Measurements from ENCODE around the gene KRT77. TPM values are rescaled to one million over a fixed set of nuclear protein-coding genes. Genes with fewer than 3 reads are reported as not detected.

The KRT77 gene
- polyA plus RNA-seq, 3 donors: not detected

DNA sequence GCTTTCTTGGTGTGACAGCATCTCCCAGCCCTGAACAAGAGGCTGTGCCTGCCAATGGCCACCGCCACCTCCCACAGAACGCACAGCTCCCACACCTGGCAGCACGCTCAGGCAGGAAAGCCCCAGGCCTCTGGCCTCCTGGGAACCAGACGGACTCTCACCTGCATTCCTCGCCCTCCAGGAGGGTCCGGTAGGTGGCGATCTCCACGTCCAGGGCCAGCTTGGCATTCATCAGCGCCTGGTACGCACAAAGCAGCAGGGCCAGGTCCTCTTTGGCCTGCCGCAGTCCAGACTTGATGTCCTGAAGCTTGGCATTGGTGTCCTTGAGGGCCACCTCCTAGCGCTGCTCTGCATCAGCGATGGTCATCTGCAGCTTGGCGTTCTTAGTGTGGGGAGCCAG lies 12.1 kb upstream of the KRT77 start:
- Mint-ChIP-seq H3K27ac (no peak overlapping the region), H3K4me1 (peaks cover 9% of the 10 kb centered on the region), H3K4me3 (peak overlapping the region in 1 of 2 donors; percentile 65), H3K36me3 (peaks cover 0 to 2% of the 10 kb centered on the region in 2 donors), H3K9me3 (peaks cover 0 to 19% (median 2%) of the 10 kb centered on the region in 7 donors), H3K27me3 (ENCODE audit: low read depth in 3 of 3) (peaks cover 39 to 48% (median 48%) of the 10 kb centered on the region in 3 donors)
- H3K79me2 ChIP-seq (ENCODE audit: insufficient read depth, low read length): no peaks in the 10 kb centered on the region
- no peak overlapping the region for H3K4me3 ChIP-seq (replicated peaks in 1 of 3; ENCODE audit: low read depth in 2 of 3, low read length in 3 of 3)
- DNase-seq: no peak
- H3K27ac ChIP-seq (ENCODE audit: low read depth in 1 of 2, low read length in 2 of 2): no peak overlapping the region
- no peaks in the 10 kb centered on the region for H3K36me3 ChIP-seq (replicated peaks in 1 of 2; ENCODE audit: control insufficient read depth in 1 of 2, insufficient read depth in 2 of 2, low read length in 2 of 2)
- H3K9ac ChIP-seq (ENCODE audit: insufficient read depth, low read length, poor library complexity, severe bottlenecking): no peak overlapping the region
- intact Hi-C loops (cut with micrococcal nuclease): no loop called here
- H3K9me3 ChIP-seq (replicated peaks in 1 of 2; ENCODE audit: control insufficient read depth in 1 of 2, insufficient read depth in 1 of 2, low read length in 2 of 2): peaks cover 0 to 16% of the 10 kb centered on the region in 2 donors
- 88% methylated on average over 14 of the region's 14 CpGs for WGBS (ENCODE audit: insufficient coverage)
- H4K20me1 ChIP-seq (ENCODE audit: insufficient read depth, low read length): no peaks in the 10 kb centered on the region
- TF ChIP-seq, protein P1, sequence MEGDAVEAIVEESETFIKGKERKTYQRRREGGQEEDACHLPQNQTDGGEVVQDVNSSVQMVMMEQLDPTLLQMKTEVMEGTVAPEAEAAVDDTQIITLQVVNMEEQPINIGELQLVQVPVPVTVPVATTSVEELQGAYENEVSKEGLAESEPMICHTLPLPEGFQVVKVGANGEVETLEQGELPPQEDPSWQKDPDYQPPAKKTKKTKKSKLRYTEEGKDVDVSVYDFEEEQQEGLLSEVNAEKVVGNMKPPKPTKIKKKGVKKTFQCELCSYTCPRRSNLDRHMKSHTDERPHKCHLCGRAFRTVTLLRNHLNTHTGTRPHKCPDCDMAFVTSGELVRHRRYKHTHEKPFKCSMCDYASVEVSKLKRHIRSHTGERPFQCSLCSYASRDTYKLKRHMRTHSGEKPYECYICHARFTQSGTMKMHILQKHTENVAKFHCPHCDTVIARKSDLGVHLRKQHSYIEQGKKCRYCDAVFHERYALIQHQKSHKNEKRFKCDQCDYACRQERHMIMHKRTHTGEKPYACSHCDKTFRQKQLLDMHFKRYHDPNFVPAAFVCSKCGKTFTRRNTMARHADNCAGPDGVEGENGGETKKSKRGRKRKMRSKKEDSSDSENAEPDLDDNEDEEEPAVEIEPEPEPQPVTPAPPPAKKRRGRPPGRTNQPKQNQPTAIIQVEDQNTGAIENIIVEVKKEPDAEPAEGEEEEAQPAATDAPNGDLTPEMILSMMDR (IDR thresholded peaks at IDR 0.05): no peak
- H2AFZ ChIP-seq (ENCODE audit: insufficient read depth, low read depth, low read length, poor library complexity, severe bottlenecking): no peak overlapping the region
- H3K27me3 ChIP-seq (ENCODE audit: control insufficient read depth in 2 of 2, insufficient read depth in 2 of 2, low read length in 2 of 2): peaks cover 37 to 41% of the 10 kb centered on the region in 2 donors
- no peak overlapping the region for H3K4me2 ChIP-seq (replicated peaks; ENCODE audit: extremely low read depth, low read length, poor library complexity, severe bottlenecking)
- H3K4me1 ChIP-seq (ENCODE audit: control insufficient read depth in 1 of 2, insufficient read depth in 2 of 2, low read length in 2 of 2): no peaks in the 10 kb centered on the region

DNA sequence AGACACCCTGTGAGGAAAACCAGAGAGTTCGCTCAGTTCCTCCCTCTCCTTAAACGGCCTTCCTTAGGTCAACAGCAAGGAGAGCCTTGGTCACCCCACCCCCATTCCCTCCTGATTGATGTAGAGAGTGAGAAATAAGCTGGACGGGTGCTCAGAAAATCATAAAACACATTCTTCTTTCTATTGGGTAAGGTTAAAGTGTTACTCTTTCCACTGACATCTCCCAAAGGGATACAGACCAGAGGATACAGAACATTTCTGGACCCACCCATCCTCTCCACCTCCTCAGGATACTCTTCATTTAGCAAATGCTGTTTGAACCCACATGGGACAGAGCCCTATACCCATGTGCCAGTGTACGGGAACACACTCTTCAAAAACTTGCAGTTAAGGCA lies 11.6 kb upstream of the KRT77 start:
- no peak overlapping the region for H2AFZ ChIP-seq (ENCODE audit: insufficient read depth, low read depth, low read length, poor library complexity, severe bottlenecking)
- Mint-ChIP-seq H3K4me1 (peaks cover 9% of the 10 kb centered on the region), H3K27ac (peak overlapping the region in 1 of 7 donors; percentile 42), H3K36me3 (peaks cover 0 to 2% of the 10 kb centered on the region in 2 donors), H3K9me3 (peaks cover 0 to 19% (median 2%) of the 10 kb centered on the region in 7 donors), H3K4me3 (peak overlapping the region in 1 of 2 donors; percentile 65), H3K27me3 (ENCODE audit: low read depth in 3 of 3) (peaks cover 41 to 48% (median 46%) of the 10 kb centered on the region in 3 donors)
- intact Hi-C loops (cut with micrococcal nuclease): no loop called here
- H3K27ac ChIP-seq (ENCODE audit: low read depth in 1 of 2, low read length in 2 of 2): no peak overlapping the region
- no peaks in the 10 kb centered on the region for H3K79me2 ChIP-seq (ENCODE audit: insufficient read depth, low read length)
- H3K9me3 ChIP-seq (replicated peaks in 1 of 2; ENCODE audit: control insufficient read depth in 1 of 2, insufficient read depth in 1 of 2, low read length in 2 of 2): peaks cover 0 to 16% of the 10 kb centered on the region in 2 donors
- H3K27me3 ChIP-seq (ENCODE audit: control insufficient read depth in 2 of 2, insufficient read depth in 2 of 2, low read length in 2 of 2): peaks cover 37 to 41% of the 10 kb centered on the region in 2 donors
- no peaks in the 10 kb centered on the region for H4K20me1 ChIP-seq (ENCODE audit: insufficient read depth, low read length)
- no peak overlapping the region for H3K4me3 ChIP-seq (replicated peaks in 1 of 3; ENCODE audit: low read depth in 2 of 3, low read length in 3 of 3)
- no CpG with 5 or more reads among the region's 4 CpGs for WGBS (ENCODE audit: insufficient coverage)
- no peaks in the 10 kb centered on the region for H3K36me3 ChIP-seq (replicated peaks in 1 of 2; ENCODE audit: control insufficient read depth in 1 of 2, insufficient read depth in 2 of 2, low read length in 2 of 2)
- no peak for DNase-seq
- no peak overlapping the region for H3K4me2 ChIP-seq (replicated peaks; ENCODE audit: extremely low read depth, low read length, poor library complexity, severe bottlenecking)
- TF ChIP-seq, protein P1 (IDR thresholded peaks at IDR 0.05): no peak
- no peaks in the 10 kb centered on the region for H3K4me1 ChIP-seq (ENCODE audit: control insufficient read depth in 1 of 2, insufficient read depth in 2 of 2, low read length in 2 of 2)
- no peak overlapping the region for H3K9ac ChIP-seq (ENCODE audit: insufficient read depth, low read length, poor library complexity, severe bottlenecking)

All from CD14-positive monocyte (primary cell).